HG02885 (cell line): ENCODE results near the gene EMC9.
"Not testable (repeated sequence)": the region's sequence is repeated elsewhere in the genome, so short reads cannot be mapped to it uniquely, and the experiment has no call there.

Source experiments
- ATAC-seq: cut with Tn5 transposase; IDR thresholded peaks from one replicate; pipeline ENCODE4 v1.9.1; 2021; ENCODE audit warnings: mild to moderate bottlenecking; ENCODE audit not compliant: unreplicated experiment, poor library complexity

Gene EMC9

GRCh38 chr14:24113801-24114531 is 27.4 kb downstream of the EMC9 start:
- ATAC-seq, result peak; percentile 24

GRCh38 chr14:24113379-24113800 is 28.0 kb downstream of the EMC9 start:
- ATAC-seq, result no peak

- no peak for ATAC-seq
Measured at GRCh38 chr14:24110523-24110922, 30.9 kb downstream of the EMC9 start.

GRCh38 chr14:24110060-24110459 is 31.3 kb downstream of the EMC9 start:
- ATAC-seq, result no peak

GRCh38 chr14:24108336-24108874 is 33.0 kb downstream of the EMC9 start:
- ATAC-seq, result no peak

GRCh38 chr14:24106672-24107271 is 34.6 kb downstream of the EMC9 start:
- ATAC-seq, result no peak

- not testable (repeated sequence) for ATAC-seq
Measured at GRCh38 chr14:24105609-24106239, 35.7 kb downstream of the EMC9 start.

- ATAC-seq, result no peak
Measured at GRCh38 chr14:24103451-24103850, 37.9 kb downstream of the EMC9 start.

GRCh38 chr14:24102357-24103048 is 38.9 kb downstream of the EMC9 start:
- no peak for ATAC-seq

- ATAC-seq, result no peak
Measured at GRCh38 chr14:24100982-24101494, 40.4 kb downstream of the EMC9 start.

- no peak for ATAC-seq
Measured at GRCh38 chr14:24100197-24100981, 41.0 kb downstream of the EMC9 start.

- ATAC-seq, result no peak
Measured at GRCh38 chr14:24098927-24099813, 42.2 kb downstream of the EMC9 start.

- no peak for ATAC-seq
Measured at GRCh38 chr14:24098229-24098926, 43.0 kb downstream of the EMC9 start.

- no peak for ATAC-seq
Measured at GRCh38 chr14:24096545-24097181, 44.7 kb downstream of the EMC9 start.

- ATAC-seq, result peak; percentile 75
Measured at GRCh38 chr14:24095271-24096068, 45.9 kb downstream of the EMC9 start.

- ATAC-seq, result no peak
Measured at GRCh38 chr14:24094841-24095270, 46.5 kb downstream of the EMC9 start.
